HUES48 (cell line): ENCODE data around the gene CMKLR1.
A peak's percentile ranks its signal among the peaks of the same experiment; 100 is the strongest.

Experiments
- H3K27ac ChIP-seq: one replicate; pipeline ENCODE4 v1.7.0; 2013; ENCODE audit warnings: low read depth, low read length, inconsistent platforms
- H3K27me3 ChIP-seq: 2 replicates; pipeline ENCODE4 v1.6.1; 2013; ENCODE audit warnings: mild to moderate bottlenecking, low read length; ENCODE audit not compliant: control insufficient read depth, insufficient read depth
- H3K36me3 ChIP-seq: 2 replicates; pipeline ENCODE4 v1.6.1; 2013; ENCODE audit warnings: low read length; ENCODE audit not compliant: control insufficient read depth, insufficient read depth
- H3K4me1 ChIP-seq: 2 replicates; pipeline ENCODE4 v1.6.1; 2013; ENCODE audit warnings: mild to moderate bottlenecking, low read length; ENCODE audit not compliant: control insufficient read depth, insufficient read depth
- H3K4me3 ChIP-seq: 2 replicates; pipeline ENCODE4 v1.5.1; 2013; ENCODE audit warnings: mild to moderate bottlenecking, low read depth, low read length
- H3K9ac ChIP-seq: 2 replicates; pipeline ENCODE4 v1.6.1; 2013; ENCODE audit warnings: mild to moderate bottlenecking, low read depth, low read length, moderate library complexity
- H3K9me3 ChIP-seq: 2 replicates; pipeline ENCODE4 v1.6.1; 2013; ENCODE audit warnings: low read length; ENCODE audit not compliant: control insufficient read depth, insufficient read depth

The CMKLR1 gene

DNA sequence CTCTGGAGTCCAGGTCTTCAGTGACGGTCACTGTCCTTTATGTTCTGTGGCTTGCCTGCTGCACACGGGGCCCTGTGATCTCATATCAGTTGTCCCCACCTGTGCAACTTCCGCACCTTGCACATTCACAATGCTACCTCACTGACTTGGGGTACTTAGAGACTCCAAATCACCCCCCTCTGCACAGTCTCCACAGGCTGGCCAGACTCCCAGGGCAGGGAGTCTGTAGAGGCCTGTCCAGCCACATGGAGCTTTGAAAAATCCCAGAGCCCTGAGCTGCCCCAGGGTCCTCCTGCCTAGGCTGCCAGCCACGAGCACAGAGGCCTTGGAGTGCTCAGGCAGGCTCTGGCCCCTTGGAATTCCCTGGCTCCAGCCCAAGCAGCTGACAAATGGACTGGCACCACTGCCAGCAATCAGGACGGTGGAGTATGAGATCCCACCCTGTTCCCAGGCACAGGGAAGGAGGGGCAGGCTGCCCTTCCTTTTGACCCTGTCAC, 26.4 kb downstream of the CMKLR1 start:
- Histone ChIP-seq H3K36me3 (no peaks in the 10 kb centered on the region), H3K27ac (peak overlapping the region; percentile 43), H3K9ac (no peak overlapping the region), H3K9me3 (no peaks in the 10 kb centered on the region), H3K4me1 (peaks cover 25% of the 10 kb centered on the region), H3K4me3 (no peak overlapping the region), H3K27me3 (no peaks in the 10 kb centered on the region)

GRCh38 chr12:108312073-108312659, 26.9 kb downstream of the CMKLR1 start:
- H3K4me3 ChIP-seq: no peak overlapping the region
- peaks cover 24% of the 10 kb centered on the region for H3K4me1 ChIP-seq
- H3K36me3 ChIP-seq: no peaks in the 10 kb centered on the region
- no peak overlapping the region for H3K9ac ChIP-seq
- no peak overlapping the region for H3K27ac ChIP-seq
- H3K9me3 ChIP-seq: no peaks in the 10 kb centered on the region
- H3K27me3 ChIP-seq: no peaks in the 10 kb centered on the region

DNA sequence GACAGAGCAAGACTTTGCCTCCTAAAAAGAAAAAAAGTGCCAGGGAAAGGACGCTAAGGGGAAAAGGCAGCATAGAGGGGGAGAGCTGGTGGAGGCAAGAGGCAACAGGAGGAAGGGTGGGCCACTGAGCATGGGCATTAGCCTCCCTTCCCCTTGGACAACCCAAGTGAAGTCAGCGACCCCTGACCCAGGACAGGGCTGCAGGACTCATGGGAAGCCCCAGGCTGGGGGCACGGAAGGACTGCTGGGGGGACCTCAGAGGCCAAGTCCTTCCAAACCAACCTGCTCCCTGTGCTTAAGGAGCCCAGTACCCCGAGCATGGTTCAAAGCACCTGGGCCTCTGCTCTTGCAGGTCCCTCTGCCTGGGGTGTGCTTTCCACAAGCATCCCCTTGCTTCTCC, 27.5 kb downstream of the CMKLR1 start:
- Histone ChIP-seq H3K4me1 (peaks cover 19% of the 10 kb centered on the region), H3K27me3 (no peaks in the 10 kb centered on the region), H3K36me3 (no peaks in the 10 kb centered on the region), H3K9ac (no peak overlapping the region), H3K4me3 (no peak overlapping the region), H3K9me3 (no peaks in the 10 kb centered on the region), H3K27ac (no peak overlapping the region)

- no peaks in the 10 kb centered on the region for H3K36me3 ChIP-seq
- peaks cover 8% of the 10 kb centered on the region; the same call in 1 of the 2 replicates for H3K4me1 ChIP-seq
- H3K4me3 ChIP-seq: no peak overlapping the region
- no peaks in the 10 kb centered on the region for H3K27me3 ChIP-seq
- H3K9ac ChIP-seq: no peak overlapping the region
- H3K9me3 ChIP-seq: no peaks in the 10 kb centered on the region
- no peak overlapping the region for H3K27ac ChIP-seq
Observed at GRCh38 chr12:108310489-108310888, 28.6 kb downstream of the CMKLR1 start.

- Histone ChIP-seq H3K27me3 (no peaks in the 10 kb centered on the region), H3K9me3 (no peaks in the 10 kb centered on the region), H3K36me3 (no peaks in the 10 kb centered on the region), H3K4me3 (no peak overlapping the region), H3K9ac (no peak overlapping the region), H3K4me1 (peaks cover 10% of the 10 kb centered on the region), H3K27ac (no peak overlapping the region)
Observed at GRCh38 chr12:108309674-108310312, 29.3 kb downstream of the CMKLR1 start.

- H3K9me3 ChIP-seq: no peaks in the 10 kb centered on the region
- no peak overlapping the region for H3K4me3 ChIP-seq
- H3K36me3 ChIP-seq: no peaks in the 10 kb centered on the region
- peaks cover 14% of the 10 kb centered on the region for H3K4me1 ChIP-seq
- no peak overlapping the region for H3K9ac ChIP-seq
- H3K27me3 ChIP-seq: no peaks in the 10 kb centered on the region
- no peak overlapping the region for H3K27ac ChIP-seq
Observed at GRCh38 chr12:108308395-108309085, 30.6 kb downstream of the CMKLR1 start.

- Histone ChIP-seq H3K36me3 (no peaks in the 10 kb centered on the region), H3K27me3 (no peaks in the 10 kb centered on the region), H3K9me3 (no peaks in the 10 kb centered on the region), H3K27ac (no peak overlapping the region), H3K4me3 (no peak overlapping the region), H3K9ac (no peak overlapping the region), H3K4me1 (peaks cover 17% of the 10 kb centered on the region)
Observed at GRCh38 chr12:108307006-108307405, 32.1 kb downstream of the CMKLR1 start.

GRCh38 chr12:108306506-108306905, 32.6 kb downstream of the CMKLR1 start:
- H3K9me3 ChIP-seq: no peaks in the 10 kb centered on the region
- no peaks in the 10 kb centered on the region for H3K27me3 ChIP-seq
- no peak overlapping the region for H3K27ac ChIP-seq
- no peak overlapping the region for H3K9ac ChIP-seq
- no peaks in the 10 kb centered on the region for H3K36me3 ChIP-seq
- H3K4me3 ChIP-seq: no peak overlapping the region
- H3K4me1 ChIP-seq: peaks cover 17% of the 10 kb centered on the region

- no peaks in the 10 kb centered on the region for H3K36me3 ChIP-seq
- H3K4me3 ChIP-seq: no peak overlapping the region
- no peak overlapping the region for H3K9ac ChIP-seq
Observed at GRCh38 chr12:108305991-108306501, 33.1 kb downstream of the CMKLR1 start.

DNA sequence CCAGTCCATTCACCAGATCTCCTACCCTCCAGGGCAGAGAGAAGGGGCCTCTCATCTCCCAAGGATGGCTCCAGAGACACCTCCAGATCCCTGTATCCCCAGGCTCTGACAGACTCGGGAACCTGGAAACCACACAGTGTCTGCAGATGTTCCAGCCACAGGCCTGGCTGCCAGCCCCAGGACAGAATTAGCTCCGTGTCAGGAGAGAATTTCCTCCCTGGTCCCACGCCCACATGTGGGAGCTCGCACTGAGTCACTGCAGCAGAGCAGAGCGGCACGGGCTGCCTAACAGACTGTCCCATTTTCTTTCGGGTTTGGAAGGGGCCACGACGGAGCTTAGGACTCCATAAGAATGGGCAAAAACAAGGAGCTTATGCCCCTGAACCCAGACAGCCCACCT, 33.6 kb downstream of the CMKLR1 start:
- Histone ChIP-seq H3K27me3 (no peaks in the 10 kb centered on the region), H3K9ac (no peak overlapping the region), H3K4me1 (peaks cover 17% of the 10 kb centered on the region), H3K9me3 (no peaks in the 10 kb centered on the region), H3K36me3 (no peaks in the 10 kb centered on the region), H3K4me3 (no peak overlapping the region), H3K27ac (no peak overlapping the region)

More at GRCh38 chr12:108305991-108306501, 33.1 kb downstream of the CMKLR1 start:
- Histone ChIP-seq H3K27ac (no peak overlapping the region), H3K4me1 (peaks cover 17% of the 10 kb centered on the region), H3K27me3 (no peaks in the 10 kb centered on the region), H3K9me3 (no peaks in the 10 kb centered on the region)

DNA sequence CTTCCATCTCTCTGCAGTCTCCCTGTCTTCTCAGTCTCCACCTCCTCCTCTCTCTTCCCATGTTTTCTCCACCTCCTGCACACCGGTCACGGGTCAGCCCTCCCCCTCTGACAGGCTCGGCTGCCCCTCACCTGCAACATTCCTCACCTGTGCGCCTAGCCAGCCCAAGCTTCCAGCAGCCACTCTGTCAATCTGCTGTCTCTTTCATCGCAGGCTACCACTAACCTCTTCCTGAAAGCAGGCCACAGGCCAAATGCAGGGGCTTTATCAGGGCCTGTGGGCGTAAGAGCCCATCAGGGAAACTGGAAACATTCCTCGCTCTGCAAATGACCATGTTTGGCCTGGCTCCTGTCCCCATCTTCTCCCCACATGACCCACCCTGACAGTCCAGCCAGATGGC, 34.5 kb downstream of the CMKLR1 start:
- no peaks in the 10 kb centered on the region for H3K36me3 ChIP-seq
- no peak overlapping the region for H3K9ac ChIP-seq
- peaks cover 17% of the 10 kb centered on the region for H3K4me1 ChIP-seq
- H3K27me3 ChIP-seq: no peaks in the 10 kb centered on the region
- no peaks in the 10 kb centered on the region for H3K9me3 ChIP-seq
- no peak overlapping the region for H3K4me3 ChIP-seq
- H3K27ac ChIP-seq: no peak overlapping the region
